ENCODE data around the gene PTPRG. TPM values are rescaled to one million over a fixed set of nuclear protein-coding genes. Genes with fewer than 3 reads are reported as not detected.

Gene PTPRG
- total and polyA plus RNA-seq, 2 of the 13 experiments (the other 11 are each of a cell fraction or from before 2014, with no cell fraction given), result 8.0 to 25.3 TPM

GRCh38 chr3:61829722-61830350 is 268.5 kb downstream of the PTPRG start:
- Histone ChIP-seq H3K79me2 (ENCODE audit: insufficient read depth, low read length) (peaks cover 12% of the 10 kb centered on the region), H3K4me2 (ENCODE audit: low read depth, low read length) (no peak overlapping the region), H3K9me3 (ENCODE audit: low read length) (no peaks in the 10 kb centered on the region), H4K20me1 (ENCODE audit: insufficient read depth, low read length) (no peaks in the 10 kb centered on the region), H3K4me1 (ENCODE audit: insufficient read depth, low read length) (peaks cover 14% of the 10 kb centered on the region), H3K36me3 (replicated peaks in 1 of 2; ENCODE audit: control insufficient read depth in 1 of 2, insufficient read depth in 2 of 2, low read length in 2 of 2) (no peaks in the 10 kb centered on the region), H3K4me3 (replicated peaks in 1 of 3; ENCODE audit: insufficient read depth in 1 of 3, low read depth in 2 of 3, low read length in 3 of 3) (no peak overlapping the region), H3K27me3 (ENCODE audit: control insufficient read depth in 1 of 2, insufficient read depth in 2 of 2, low read length in 2 of 2) (no peaks in the 10 kb centered on the region), H3K27ac (ENCODE audit: extremely low read length, insufficient read depth, low read length) (no peak overlapping the region), H3K9ac (ENCODE audit: insufficient read depth, low read depth, low read length) (no peak overlapping the region), H2AFZ (ENCODE audit: low read length) (no peak overlapping the region)
- intact Hi-C loops (cut with micrococcal nuclease; ENCODE audit: unreplicated experiment) (no loop called here), in situ Hi-C loops (cut with HindIII; ENCODE audit: extremely low pct_ligation_motif_present, low pct_unique_long_range_greater_than_20kb) (no loop called here)
- no peak for TF ChIP-seq YEATS4 (CRISPR knock-in tag; IDR thresholded peaks at IDR 0.05; ENCODE audit: borderline replicate concordance)
- ChIA-PET CTCF (ENCODE audit: low intra/inter-chr PET ratio, low total read pairs) (no interaction called here), POLR2A (no interaction called here)
- FAIRE-seq, result no peak
- no peak for ATAC-seq
- 96% methylated on average over 5 of the region's 5 CpGs for WGBS (ENCODE audit: low lambda C conversion rate)
- no TSS peak for BruUV-seq (replicated peaks)
- DNase-seq (ENCODE audit: low spot score), result no peak

- ChIA-PET POLR2A (no interaction called here), CTCF (ENCODE audit: low intra/inter-chr PET ratio, low total read pairs) (no interaction called here)
- 97% methylated on average over 1 of the region's 1 CpG for WGBS (ENCODE audit: low lambda C conversion rate)
- Histone ChIP-seq H3K79me2 (ENCODE audit: insufficient read depth, low read length) (peaks cover 14% of the 10 kb centered on the region), H3K9me3 (ENCODE audit: low read length) (no peaks in the 10 kb centered on the region), H4K20me1 (ENCODE audit: insufficient read depth, low read length) (no peaks in the 10 kb centered on the region), H3K36me3 (replicated peaks in 1 of 2; ENCODE audit: control insufficient read depth in 1 of 2, insufficient read depth in 2 of 2, low read length in 2 of 2) (no peaks in the 10 kb centered on the region), H3K4me3 (replicated peaks in 1 of 3; ENCODE audit: insufficient read depth in 1 of 3, low read depth in 2 of 3, low read length in 3 of 3) (no peak overlapping the region), H3K4me1 (ENCODE audit: insufficient read depth, low read length) (peaks cover 14% of the 10 kb centered on the region), H3K9ac (ENCODE audit: insufficient read depth, low read depth, low read length) (no peak overlapping the region), H3K27me3 (ENCODE audit: control insufficient read depth in 1 of 2, insufficient read depth in 2 of 2, low read length in 2 of 2) (no peaks in the 10 kb centered on the region), H3K27ac (ENCODE audit: extremely low read length, insufficient read depth, low read length) (no peak overlapping the region), H2AFZ (ENCODE audit: low read length) (no peak overlapping the region), H3K4me2 (ENCODE audit: low read depth, low read length) (no peak overlapping the region)
- BruUV-seq (replicated peaks), result no TSS peak
- intact Hi-C loops (cut with micrococcal nuclease; ENCODE audit: unreplicated experiment) (no loop called here), in situ Hi-C loops (cut with HindIII; ENCODE audit: extremely low pct_ligation_motif_present, low pct_unique_long_range_greater_than_20kb) (no loop called here)
- FAIRE-seq (no peak), DNase-seq (ENCODE audit: low spot score) (no peak), ATAC-seq (no peak)
- TF ChIP-seq ZKSCAN5 (CRISPR knock-in tag; IDR thresholded peaks at IDR 0.05) (no peak), ZNF598 (CRISPR knock-in tag; IDR thresholded peaks at IDR 0.05; ENCODE audit: borderline replicate concordance) (no peak), IRX3 (CRISPR knock-in tag; IDR thresholded peaks at IDR 0.05; ENCODE audit: borderline replicate concordance, low read depth) (no peak), ZNF766 (CRISPR knock-in tag; IDR thresholded peaks at IDR 0.05; ENCODE audit: borderline replicate concordance) (no peak), SKIL (CRISPR knock-in tag; IDR thresholded peaks at IDR 0.05; ENCODE audit: borderline replicate concordance) (no peak), CEBPG (CRISPR knock-in tag; IDR thresholded peaks at IDR 0.05) (no peak), ZFP91 (CRISPR knock-in tag; IDR thresholded peaks at IDR 0.05; ENCODE audit: borderline replicate concordance) (no peak), SETDB1 (CRISPR knock-in tag; IDR thresholded peaks at IDR 0.05; ENCODE audit: borderline replicate concordance) (no peak), SIN3B (IDR thresholded peaks at IDR 0.05; ENCODE audit: low read length) (no peak)
Observed at GRCh38 chr3:61831973-61832372, 270.6 kb downstream of the PTPRG start.

Measured in HepG2 (cell line).